Activated naive CD4-positive, alpha-beta T cell treated with anti-CD3 and anti-CD28 coated beads, Interleukin-2, amount 50 U/mL, for 16 hours (primary cell): ENCODE data around the gene ABCB7.
"Not testable (repeated sequence)": the region's sequence is repeated elsewhere in the genome, so short reads cannot be mapped to it uniquely, and the experiment has no call there.

Experiments
- DNase-seq: peaks from one replicate; pipeline ENCODE4 v3.0.0-alpha.2; 2020

The ABCB7 gene

GRCh38 chrX:75096331-75096730 lies 59.8 kb downstream of the ABCB7 start:
- no peak for DNase-seq

- DNase-seq: no peak
Observed at GRCh38 chrX:75086731-75087195, 69.3 kb downstream of the ABCB7 start.

GRCh38 chrX:75084757-75085156 lies 71.3 kb downstream of the ABCB7 start:
- no peak for DNase-seq

GRCh38 chrX:75076429-75076828 lies 79.7 kb downstream of the ABCB7 start:
- no peak for DNase-seq

- DNase-seq: no peak
Observed at GRCh38 chrX:75074475-75074874, 81.6 kb downstream of the ABCB7 start.

- no peak for DNase-seq
Observed at GRCh38 chrX:75071334-75071733, 84.7 kb downstream of the ABCB7 start.

- DNase-seq: no peak
Observed at GRCh38 chrX:75067931-75068330, 88.2 kb downstream of the ABCB7 start.

GRCh38 chrX:75061701-75062100 lies 94.4 kb downstream of the ABCB7 start:
- DNase-seq: no peak

- DNase-seq: no peak
Observed at GRCh38 chrX:75051047-75051446, 105.0 kb downstream of the ABCB7 start.

- no peak for DNase-seq
Observed at GRCh38 chrX:75045369-75045768, 110.7 kb downstream of the ABCB7 start.

- not testable (repeated sequence) for DNase-seq
Observed at GRCh38 chrX:75044142-75044541, 111.9 kb downstream of the ABCB7 start.

GRCh38 chrX:75038925-75039324 lies 117.2 kb downstream of the ABCB7 start:
- DNase-seq: peak; percentile 10
